ENCODE results near the gene PROX1.

PROX1 gene

DNA sequence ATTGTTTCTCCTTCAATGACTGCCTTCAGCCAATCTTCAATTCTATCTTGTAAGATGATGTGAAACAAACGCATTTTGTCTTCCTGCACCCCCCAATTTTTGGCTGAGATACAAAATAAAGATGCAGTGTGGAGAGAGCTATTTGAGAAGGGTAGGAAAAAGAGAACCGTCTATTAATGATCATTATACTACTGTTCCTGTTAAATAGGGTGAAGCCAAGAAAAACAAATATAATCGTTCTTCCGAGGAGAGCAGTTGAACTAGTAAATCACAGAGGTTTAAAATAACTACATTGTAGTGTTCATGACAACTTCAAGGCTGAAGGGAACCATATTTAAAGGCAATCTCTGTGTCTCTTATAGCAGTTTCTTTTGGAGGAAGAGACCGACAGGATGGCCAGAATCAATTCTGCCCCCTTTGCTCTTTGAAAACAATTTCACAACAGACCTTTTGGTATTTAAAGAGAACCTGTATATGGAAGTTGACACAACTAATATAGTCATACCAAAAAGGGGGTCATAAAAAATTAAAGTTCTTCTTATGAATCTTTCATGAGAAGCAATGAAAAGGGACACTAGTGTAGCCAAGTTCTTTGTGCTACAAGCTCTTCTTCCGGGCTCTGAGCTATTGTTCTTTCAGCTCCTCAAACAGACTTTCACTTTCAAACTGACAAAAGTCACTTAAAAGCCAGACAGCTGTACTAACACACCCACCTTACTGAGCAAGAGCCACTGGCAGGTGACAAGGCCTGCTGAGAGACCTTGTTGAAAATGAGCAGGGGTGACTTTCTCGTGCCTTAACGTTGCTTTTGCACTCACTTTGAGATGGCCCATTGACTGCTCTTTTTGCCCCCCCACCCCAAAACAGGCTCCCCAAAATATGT, 30.9 kb downstream of the PROX1 start:
- H4K20me1 ChIP-seq = no peaks in the 10 kb centered on the region
- no peaks in the 10 kb centered on the region for H3K27me3 ChIP-seq
- no peaks in the 10 kb centered on the region for H3K4me1 ChIP-seq
- no peak overlapping the region for H3K4me3 ChIP-seq
- TF ChIP-seq Cebpa-rat (IDR thresholded peaks at IDR 0.05) = no peak
- no peak overlapping the region for H3K9ac ChIP-seq
- H3K4me2 ChIP-seq = no peak overlapping the region
- no peak overlapping the region for H3K27ac ChIP-seq
- H3K9me3 ChIP-seq (replicated peaks in 1 of 11) = no peaks in the 10 kb centered on the region; a peak in 1 of 22 replicates
- peaks cover 0 to 10% (median 0%) of the 10 kb centered on the region in 11 experiments; a peak in 3 of 22 replicates for H3K36me3 ChIP-seq

DNA sequence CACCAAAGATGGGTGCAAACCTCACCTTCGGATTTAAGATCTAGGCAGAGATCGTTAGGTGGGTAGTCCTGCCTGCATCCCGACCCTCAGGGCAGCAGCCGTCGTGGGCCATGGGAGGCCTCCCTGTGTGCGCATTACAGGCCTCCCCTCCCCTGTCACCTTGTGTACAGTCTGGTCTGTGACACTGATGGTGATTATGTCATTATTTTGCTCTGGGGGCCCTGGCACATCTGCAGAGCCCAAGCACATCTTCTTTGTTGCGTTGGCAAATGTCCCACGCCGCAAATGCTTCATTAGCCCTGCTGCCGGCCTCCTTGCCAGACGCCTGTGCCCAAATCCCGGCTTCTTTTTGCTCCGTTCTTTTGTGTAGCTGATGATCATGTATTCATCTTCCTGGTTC, 31.7 kb downstream of the PROX1 start:
- Histone ChIP-seq H3K27me3 (no peaks in the 10 kb centered on the region), H3K9me3 (replicated peaks in 1 of 11) (no peaks in the 10 kb centered on the region), H3K4me3 (no peak overlapping the region), H3K9ac (no peak overlapping the region), H3K4me2 (no peak overlapping the region), H4K20me1 (no peaks in the 10 kb centered on the region), H3K27ac (no peak overlapping the region), H3K36me3 (peaks cover 0 to 9% (median 0%) of the 10 kb centered on the region in 11 experiments; a peak in 2 of 22 replicates), H3K4me1 (no peaks in the 10 kb centered on the region)
- TF ChIP-seq Cebpa-rat (IDR thresholded peaks at IDR 0.05) = no peak

DNA sequence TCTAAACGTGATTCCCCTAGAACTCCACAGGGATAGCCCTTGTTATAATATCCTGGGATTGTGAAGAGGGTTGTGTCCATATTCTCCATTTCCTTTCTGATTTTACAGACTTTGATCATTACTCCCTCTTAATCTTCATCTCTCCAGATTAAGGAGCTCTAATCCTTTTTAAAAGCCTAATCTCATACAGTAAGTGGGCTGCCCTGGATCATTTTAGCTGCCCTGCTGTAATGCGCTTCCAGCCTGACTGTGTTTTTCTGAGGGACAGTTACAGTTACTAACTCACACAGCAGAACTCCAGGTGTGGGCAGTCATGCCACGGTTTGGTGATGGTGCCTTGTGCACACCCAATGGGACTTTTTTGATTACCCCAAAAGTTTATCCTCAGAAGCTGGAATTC, 33.5 kb downstream of the PROX1 start:
- H3K4me3 ChIP-seq = no peak overlapping the region
- TF ChIP-seq Cebpa-rat (IDR thresholded peaks at IDR 0.05) = no peak
- H3K9me3 ChIP-seq (replicated peaks in 1 of 11) = no peaks in the 10 kb centered on the region
- H3K36me3 ChIP-seq = peaks cover 0 to under 1% (median 0%) of the 10 kb centered on the region in 11 experiments; a peak in 1 of 22 replicates
- H3K9ac ChIP-seq = no peak overlapping the region
- H3K4me2 ChIP-seq = no peak overlapping the region
- no peaks in the 10 kb centered on the region for H3K4me1 ChIP-seq
- H3K27me3 ChIP-seq = no peaks in the 10 kb centered on the region
- H3K27ac ChIP-seq = no peak overlapping the region
- 0 out of 22 replicates have a peak, but pooled peaks cover 0 to 4% (median 0%) of the 10 kb centered on the region in 11 experiments for H4K20me1 ChIP-seq

DNA sequence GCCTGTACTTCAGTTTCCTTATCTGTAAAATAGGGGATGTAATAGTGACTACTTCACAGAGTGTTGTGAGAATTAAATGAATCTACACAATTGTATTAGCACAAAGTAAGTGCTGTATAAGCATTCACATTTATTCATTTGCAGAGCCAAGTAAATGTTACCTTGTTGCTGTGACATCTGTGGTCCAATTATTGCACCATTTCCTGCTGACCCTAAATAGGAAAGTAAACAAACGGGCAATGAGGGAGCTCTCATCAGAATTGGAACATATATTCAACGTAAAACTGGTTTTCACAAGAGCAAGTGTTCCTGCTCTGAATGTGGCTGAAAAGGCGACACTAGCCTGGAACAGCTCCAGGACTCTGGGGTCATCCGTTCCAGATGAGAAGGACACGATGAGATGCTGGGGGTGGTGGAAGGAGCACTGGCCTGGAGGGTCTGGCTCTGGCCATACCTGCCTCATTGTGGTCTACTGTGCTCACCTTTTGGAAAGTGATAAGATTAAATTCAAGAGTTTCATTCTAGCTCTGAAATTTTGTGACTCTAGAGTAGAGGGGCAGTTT, 34.5 kb downstream of the PROX1 start:
- Histone ChIP-seq H4K20me1 (0 out of 22 replicates have a peak, but pooled peaks cover 0 to 4% (median 0%) of the 10 kb centered on the region in 11 experiments), H3K9ac (no peak overlapping the region), H3K4me2 (no peak overlapping the region), H3K27me3 (no peaks in the 10 kb centered on the region), H3K4me3 (no peak overlapping the region), H3K4me1 (no peaks in the 10 kb centered on the region), H3K9me3 (replicated peaks in 1 of 11) (no peaks in the 10 kb centered on the region), H3K36me3 (peaks cover 0 to 7% (median 0%) of the 10 kb centered on the region in 11 experiments; a peak in 2 of 22 replicates), H3K27ac (no peak overlapping the region)
- TF ChIP-seq Cebpa-rat (IDR thresholded peaks at IDR 0.05) = no peak

DNA sequence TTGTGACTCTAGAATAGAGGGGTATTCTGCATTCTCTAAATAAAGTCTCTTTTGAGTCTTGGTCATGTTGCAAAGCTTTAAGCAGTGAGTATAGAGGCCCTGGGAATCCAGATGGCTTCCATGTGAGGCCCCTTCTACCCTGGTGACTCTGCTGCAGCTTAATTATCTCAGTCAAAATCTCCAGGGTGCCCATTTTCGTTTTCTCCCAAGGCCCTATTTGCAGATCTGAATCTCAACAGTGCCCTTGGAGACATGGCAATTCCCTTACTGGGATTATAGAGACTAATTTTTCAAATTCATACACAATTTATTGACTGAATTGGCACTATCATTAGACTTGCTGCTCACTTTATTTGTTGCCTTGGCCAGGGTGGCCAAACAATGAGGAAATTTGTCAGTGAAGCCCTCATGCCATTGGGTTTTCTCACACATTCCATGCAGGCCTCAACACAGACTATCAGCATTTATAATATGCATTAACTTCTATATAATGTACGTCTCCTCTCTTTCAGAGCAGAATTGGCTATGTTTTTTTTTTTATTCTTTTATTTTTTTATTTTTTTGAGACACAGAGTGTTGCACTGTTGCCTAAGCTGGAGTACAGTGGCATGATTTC, 35.1 kb downstream of the PROX1 start:
- Histone ChIP-seq H4K20me1 (0 out of 22 replicates have a peak, but pooled peaks cover 0 to 4% (median 0%) of the 10 kb centered on the region in 11 experiments), H3K4me1 (no peaks in the 10 kb centered on the region), H3K9ac (no peak overlapping the region), H3K4me3 (no peak overlapping the region), H3K27ac (no peak overlapping the region), H3K4me2 (no peak overlapping the region), H3K27me3 (no peaks in the 10 kb centered on the region), H3K9me3 (replicated peaks in 1 of 11) (no peaks in the 10 kb centered on the region), H3K36me3 (peaks cover 0 to 9% (median 0%) of the 10 kb centered on the region in 11 experiments; a peak in 2 of 22 replicates)
- no peak for TF ChIP-seq Cebpa-rat (IDR thresholded peaks at IDR 0.05)

DNA sequence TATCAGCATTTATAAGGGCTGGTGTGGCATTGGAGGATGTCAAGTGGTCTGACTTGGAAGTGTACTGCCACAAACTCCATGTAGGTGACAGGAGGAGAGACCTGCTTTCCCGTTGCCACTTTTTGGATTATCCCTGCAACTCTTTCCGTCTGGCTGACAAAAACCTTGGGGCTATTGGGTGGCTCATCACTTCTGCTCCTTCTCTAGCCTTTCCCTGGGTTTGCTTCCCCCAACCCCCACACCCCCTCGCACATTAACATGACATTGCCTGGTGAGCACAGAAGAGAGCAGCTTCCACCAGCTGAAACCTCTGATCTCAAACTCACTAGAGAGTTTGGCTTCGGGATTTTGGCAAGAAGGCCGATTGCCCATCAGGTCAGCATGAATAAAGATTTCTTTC, 39.2 kb downstream of the PROX1 start:
- H3K4me3 ChIP-seq = no peak overlapping the region
- H3K4me1 ChIP-seq = no peaks in the 10 kb centered on the region
- peaks cover 0 to 9% (median 0%) of the 10 kb centered on the region in 11 experiments; a peak in 2 of 22 replicates for H3K36me3 ChIP-seq
- no peak overlapping the region for H3K4me2 ChIP-seq
- H3K9me3 ChIP-seq (replicated peaks in 1 of 11) = no peaks in the 10 kb centered on the region
- no peak for TF ChIP-seq Cebpa-rat (IDR thresholded peaks at IDR 0.05)
- H3K9ac ChIP-seq = no peak overlapping the region
- no peak overlapping the region for H3K27ac ChIP-seq
- no peaks in the 10 kb centered on the region for H3K27me3 ChIP-seq
- H4K20me1 ChIP-seq = 0 out of 22 replicates have a peak, but pooled peaks cover 0 to 4% (median 0%) of the 10 kb centered on the region in 11 experiments

DNA sequence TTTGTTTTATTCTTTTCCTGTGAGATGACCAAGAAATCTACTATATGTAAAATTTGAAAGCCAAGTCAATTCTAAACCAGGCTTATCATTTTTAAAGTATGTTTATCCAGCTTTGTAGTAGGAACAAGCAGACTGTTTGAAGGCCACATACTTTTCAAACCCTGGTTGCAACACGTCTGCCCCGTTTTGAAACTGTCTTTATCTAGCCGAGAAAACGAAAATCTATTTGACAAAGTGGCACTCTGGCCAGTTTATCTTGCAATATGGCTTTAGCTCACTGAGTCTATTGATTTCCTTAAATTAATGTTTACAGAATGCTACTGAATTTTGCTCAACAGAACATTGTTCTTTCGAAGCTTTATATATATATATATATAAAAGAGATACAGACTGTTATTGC, 39.7 kb downstream of the PROX1 start:
- H3K4me2 ChIP-seq = no peak overlapping the region
- H3K4me3 ChIP-seq = no peak overlapping the region
- peaks cover 0 to 9% (median 0%) of the 10 kb centered on the region in 11 experiments; a peak in 2 of 22 replicates for H3K36me3 ChIP-seq
- H3K4me1 ChIP-seq = no peaks in the 10 kb centered on the region
- no peak for TF ChIP-seq Cebpa-rat (IDR thresholded peaks at IDR 0.05)
- no peaks in the 10 kb centered on the region for H3K9me3 ChIP-seq (replicated peaks in 1 of 11)
- no peak overlapping the region for H3K9ac ChIP-seq
- H4K20me1 ChIP-seq = 0 out of 22 replicates have a peak, but pooled peaks cover 0 to 4% (median 0%) of the 10 kb centered on the region in 11 experiments
- H3K27ac ChIP-seq = no peak overlapping the region
- H3K27me3 ChIP-seq = no peaks in the 10 kb centered on the region

DNA sequence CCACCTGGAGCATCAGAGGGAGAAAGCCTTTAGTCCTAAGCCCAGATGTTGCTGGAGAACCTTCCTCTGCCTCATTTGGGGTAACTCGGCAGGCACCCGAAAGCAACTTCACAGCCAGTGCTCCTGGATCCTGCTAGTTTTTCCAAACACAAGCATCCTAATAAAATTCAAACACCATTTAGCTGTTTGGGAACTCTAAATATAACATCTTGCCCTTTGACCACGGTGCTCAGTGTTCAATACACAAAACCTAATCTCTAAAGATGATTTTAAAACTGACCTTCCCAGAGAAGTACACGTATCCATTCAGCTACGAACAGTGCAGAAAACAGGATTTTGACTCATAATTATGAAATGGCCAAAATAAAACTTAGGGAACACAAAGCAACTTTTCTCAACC, 40.3 kb downstream of the PROX1 start:
- peaks cover 0 to 9% (median 0%) of the 10 kb centered on the region in 11 experiments; a peak in 2 of 22 replicates for H3K36me3 ChIP-seq
- no peaks in the 10 kb centered on the region for H3K4me1 ChIP-seq
- H3K4me3 ChIP-seq = no peak overlapping the region
- H3K27me3 ChIP-seq = no peaks in the 10 kb centered on the region
- no peak overlapping the region for H3K9ac ChIP-seq
- TF ChIP-seq Cebpa-rat (IDR thresholded peaks at IDR 0.05) = no peak
- H3K9me3 ChIP-seq (replicated peaks in 1 of 11) = no peaks in the 10 kb centered on the region
- no peak overlapping the region for H3K4me2 ChIP-seq
- 0 out of 22 replicates have a peak, but pooled peaks cover 0 to 4% (median 0%) of the 10 kb centered on the region in 11 experiments for H4K20me1 ChIP-seq
- no peak overlapping the region for H3K27ac ChIP-seq

All from BLaER1 treated with 17β-estradiol and CSF1 and Interleukin-3, amounts not matched to agents 10 nM and 100 nM (cell line).